HEK293T (cell line): ENCODE measurements around the gene MAGED2.

ENCODE experiments used
- CTCF ChIA-PET: fragments of 350-600 bp; formaldehyde crosslinking; extraction: SDS; loops from one replicate; lab custom pipeline; 2021; ENCODE audit warnings: antibody characterized with exemption, inconsistent platforms; lab: Yijun Ruan, JAX
- POLR2A ChIA-PET: fragments of 350-600 bp; formaldehyde crosslinking; extraction: SDS; loops from one replicate; lab custom pipeline; 2020; ENCODE audit warnings: antibody characterized with exemption, inconsistent platforms; lab: Yijun Ruan, JAX
- DNase-seq: peaks from one replicate; pipeline ENCODE4 v3.0.0; 2012; ENCODE audit warnings: mixed read lengths; ENCODE audit errors: extremely low spot score
- NFRKB ChIP-seq: fragments of 450-650 bp; IDR thresholded peaks from 2 replicates; pipeline ENCODE4 v1.6.1; 2016; ENCODE audit warnings: mild to moderate bottlenecking, moderate library complexity

The MAGED2 gene

DNA sequence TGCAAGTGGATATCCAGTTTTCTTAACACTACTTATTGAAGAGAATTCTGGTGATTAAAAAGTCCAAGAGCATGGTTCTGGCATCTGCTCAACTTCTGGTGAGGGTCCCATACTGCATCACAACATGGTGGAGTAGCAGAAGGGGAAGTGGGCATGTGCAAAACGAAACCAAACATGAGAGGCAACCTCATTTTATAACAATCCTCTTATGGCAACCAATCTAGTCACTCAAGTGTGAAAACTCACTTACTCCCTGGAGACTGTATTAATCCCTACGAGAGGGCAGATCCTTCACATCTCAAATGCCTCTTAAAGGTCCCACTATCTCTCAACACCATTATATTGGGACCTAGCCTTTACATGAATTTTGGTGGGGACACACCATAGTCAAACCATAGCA is 57.7 kb downstream of the MAGED2 start:
- CTCF ChIA-PET = no interaction called here
- TF ChIP-seq NFRKB = no peak
- POLR2A ChIA-PET = no interaction called here
- no peak for DNase-seq
